AG20443 (cell line): Measurements from ENCODE around the gene RASSF7.

Experiments used
- DNase-seq: peaks from one replicate; pipeline ENCODE4 v3.0.0; 2012; ENCODE audit warnings: low spot score, mixed read lengths

Gene RASSF7

GRCh38 chr11:551596-551995 lies 9.2 kb upstream of the RASSF7 start:
- no peak for DNase-seq

DNA sequence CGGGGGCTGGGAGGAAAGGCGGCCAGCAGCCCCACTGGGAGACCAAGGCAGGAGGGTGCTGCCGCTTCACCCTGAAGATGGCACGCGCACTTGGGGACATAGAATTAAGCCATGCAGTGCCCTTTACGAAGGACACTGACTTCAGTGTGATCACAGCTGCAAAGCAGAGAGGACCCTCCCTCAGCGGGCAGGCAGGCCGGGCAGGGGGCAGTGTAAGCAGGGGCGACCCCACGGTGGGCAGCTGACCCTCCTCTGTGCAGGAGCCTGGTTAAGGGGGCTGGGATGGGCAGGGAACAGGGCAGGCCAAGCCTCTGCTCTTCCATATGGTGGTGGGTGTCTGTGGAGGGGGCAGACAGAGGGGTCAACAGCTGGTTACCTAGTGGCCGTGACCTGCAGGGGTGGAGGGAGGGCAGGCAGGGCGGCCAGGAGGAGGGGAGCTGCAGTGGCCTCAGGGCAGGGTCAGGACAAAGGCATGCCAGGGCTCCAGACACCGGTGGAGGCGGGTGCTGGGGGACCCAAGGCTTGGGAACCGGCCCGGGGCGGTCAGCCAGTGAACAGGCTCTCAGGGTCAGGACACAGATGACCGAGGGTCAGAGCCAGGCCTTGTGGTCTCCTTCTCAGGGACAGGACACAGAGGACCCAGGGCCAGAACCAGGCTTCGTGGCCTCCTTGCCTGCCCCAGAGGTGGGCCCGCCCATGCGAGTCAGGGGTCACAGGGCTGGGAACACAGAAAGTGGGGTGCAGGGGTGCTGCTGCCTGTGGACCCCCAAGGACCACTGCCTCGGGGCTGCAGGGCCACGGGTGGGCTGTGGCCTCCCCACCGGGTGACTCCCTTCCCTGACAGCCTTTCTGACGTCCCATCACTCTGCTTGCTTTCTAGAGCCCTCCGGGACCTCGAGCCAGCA lies 7.4 kb upstream of the RASSF7 start:
- no peak for DNase-seq

GRCh38 chr11:553988-554340 lies 6.8 kb upstream of the RASSF7 start:
- DNase-seq = no peak

- DNase-seq = peak; percentile 71
Measured at GRCh38 chr11:554428-555226, 6.1 kb upstream of the RASSF7 start.

DNA sequence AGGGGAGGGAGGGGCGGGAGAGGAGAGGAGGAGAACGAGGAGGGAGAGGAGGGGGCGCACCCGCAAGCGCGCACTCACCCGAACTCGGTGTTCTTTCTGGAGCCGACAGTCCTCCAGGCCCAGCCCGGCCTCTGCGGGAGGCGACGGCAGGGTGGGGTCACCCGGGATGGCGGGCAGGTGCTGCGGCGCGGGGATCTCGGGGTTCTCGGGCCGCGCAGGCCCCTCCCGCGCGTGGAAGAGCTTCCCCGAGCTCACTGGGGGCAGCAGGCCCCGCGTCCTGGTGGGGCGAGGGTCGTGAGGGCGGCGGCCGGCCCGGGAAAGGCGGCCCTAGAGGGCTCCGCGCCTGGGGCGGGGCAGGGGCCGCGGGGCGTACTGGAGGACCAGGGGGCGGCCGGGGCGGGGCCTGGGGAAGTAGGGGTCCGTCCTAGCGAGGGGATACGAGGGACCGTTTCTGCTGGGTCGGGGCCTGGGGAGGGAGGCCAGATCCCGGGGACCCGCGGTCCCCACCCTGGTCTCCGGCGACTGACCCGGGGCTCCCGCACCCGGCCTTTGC lies 5.5 kb upstream of the RASSF7 start:
- no peak for DNase-seq

- DNase-seq = no peak
Measured at GRCh38 chr11:555780-556661, 4.7 kb upstream of the RASSF7 start.

- DNase-seq = no peak
Measured at GRCh38 chr11:556662-557256, 4.0 kb upstream of the RASSF7 start.

GRCh38 chr11:557328-558132 lies 3.2 kb upstream of the RASSF7 start:
- no peak for DNase-seq

DNA sequence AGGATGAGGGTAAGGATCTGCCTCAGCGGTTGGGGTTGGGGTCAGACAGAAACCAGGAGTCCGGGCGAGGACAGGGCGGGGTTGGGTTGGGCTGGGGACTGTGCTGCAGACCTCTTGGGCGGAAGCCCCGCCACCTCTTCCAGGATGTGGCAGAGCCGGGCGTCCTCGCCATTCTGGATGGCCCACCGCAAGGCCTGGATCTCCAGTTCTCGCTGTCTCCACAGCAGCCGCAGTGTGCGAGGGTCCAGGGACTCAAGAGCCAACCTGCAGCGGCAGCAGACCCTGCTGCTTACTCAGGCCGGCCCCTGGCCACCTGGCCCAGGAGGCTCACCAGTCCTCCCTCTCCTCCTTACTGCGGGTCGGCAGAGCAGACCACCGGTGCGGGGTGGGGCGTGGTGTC lies 2.3 kb upstream of the RASSF7 start:
- no peak for DNase-seq

GRCh38 chr11:559020-559620 lies 1.6 kb upstream of the RASSF7 start:
- no peak for DNase-seq

- DNase-seq = no peak
Measured at GRCh38 chr11:559712-560304, 962 bp upstream of the RASSF7 start.

DNA sequence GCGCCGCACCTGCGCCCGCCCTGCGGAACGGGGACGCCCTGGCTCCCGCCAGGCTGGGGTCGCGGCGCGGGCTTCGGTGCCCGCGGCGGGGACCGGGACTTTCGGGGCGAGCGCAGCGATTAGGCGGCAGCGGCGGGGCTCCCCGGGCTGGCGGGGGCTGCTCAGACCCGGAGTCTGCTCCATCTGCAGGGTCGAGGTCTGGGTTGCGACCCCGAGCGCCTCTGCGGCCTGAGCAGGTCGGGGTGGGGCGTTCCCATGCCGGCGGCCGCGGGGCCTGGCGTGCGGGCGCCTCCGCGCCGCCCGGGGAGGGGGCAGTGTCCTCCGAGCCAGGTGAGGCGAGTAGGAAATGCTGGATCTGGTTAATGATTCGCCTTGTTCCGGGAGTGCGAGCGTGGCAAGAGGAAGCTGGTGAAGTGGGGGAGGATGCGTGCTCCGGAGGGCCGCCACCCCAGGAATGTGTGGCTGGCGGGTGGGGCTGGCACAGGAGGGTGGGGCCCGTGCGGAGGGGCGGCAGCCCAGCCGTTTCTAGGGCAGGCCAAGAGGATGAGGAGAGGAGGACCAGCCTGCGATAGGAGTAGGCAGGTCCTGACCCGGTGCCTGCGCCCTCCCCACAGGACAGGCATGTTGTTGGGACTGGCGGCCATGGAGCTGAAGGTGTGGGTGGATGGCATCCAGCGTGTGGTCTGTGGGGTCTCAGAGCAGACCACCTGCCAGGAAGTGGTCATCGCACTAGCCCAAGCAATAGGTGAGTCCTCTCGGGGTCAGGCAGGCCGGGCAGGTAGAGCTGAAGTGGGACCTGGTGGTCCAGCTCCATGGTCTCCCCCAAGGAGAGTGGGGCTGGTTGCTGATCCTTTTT lies 606 bp downstream of the RASSF7 start:
- DNase-seq = peak; percentile 53

- no peak for DNase-seq
Measured at GRCh38 chr11:562046-562645, 1.4 kb downstream of the RASSF7 start.

DNA sequence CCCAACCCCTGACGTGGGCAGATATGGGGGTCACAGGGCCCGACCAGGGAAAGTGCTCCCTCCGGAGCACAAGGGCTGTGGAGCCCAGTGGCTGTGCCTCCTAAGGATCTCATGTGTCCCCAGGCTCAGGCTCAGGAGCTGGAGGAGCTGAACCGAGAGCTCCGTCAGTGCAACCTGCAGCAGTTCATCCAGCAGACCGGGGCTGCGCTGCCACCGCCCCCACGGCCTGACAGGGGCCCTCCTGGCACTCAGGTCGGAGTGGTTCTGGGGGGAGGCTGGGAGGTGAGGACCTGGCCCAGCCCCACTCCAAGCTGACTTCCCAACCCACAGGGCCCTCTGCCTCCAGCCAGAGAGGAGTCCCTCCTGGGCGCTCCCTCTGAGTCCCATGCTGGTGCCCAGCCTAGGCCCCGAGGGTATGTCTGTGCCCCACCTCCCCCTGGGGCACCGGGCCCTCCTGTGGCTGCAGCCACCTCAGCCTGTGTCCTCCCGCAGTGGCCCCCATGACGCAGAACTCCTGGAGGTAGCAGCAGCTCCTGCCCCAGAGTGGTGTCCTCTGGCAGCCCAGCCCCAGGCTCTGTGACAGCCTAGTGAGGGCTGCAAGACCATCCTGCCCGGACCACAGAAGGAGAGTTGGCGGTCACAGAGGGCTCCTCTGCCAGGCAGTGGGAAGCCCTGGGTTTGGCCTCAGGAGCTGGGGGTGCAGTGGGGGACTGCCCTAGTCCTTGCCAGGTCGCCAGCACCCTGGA lies 2.5 kb downstream of the RASSF7 start:
- no peak for DNase-seq

DNA sequence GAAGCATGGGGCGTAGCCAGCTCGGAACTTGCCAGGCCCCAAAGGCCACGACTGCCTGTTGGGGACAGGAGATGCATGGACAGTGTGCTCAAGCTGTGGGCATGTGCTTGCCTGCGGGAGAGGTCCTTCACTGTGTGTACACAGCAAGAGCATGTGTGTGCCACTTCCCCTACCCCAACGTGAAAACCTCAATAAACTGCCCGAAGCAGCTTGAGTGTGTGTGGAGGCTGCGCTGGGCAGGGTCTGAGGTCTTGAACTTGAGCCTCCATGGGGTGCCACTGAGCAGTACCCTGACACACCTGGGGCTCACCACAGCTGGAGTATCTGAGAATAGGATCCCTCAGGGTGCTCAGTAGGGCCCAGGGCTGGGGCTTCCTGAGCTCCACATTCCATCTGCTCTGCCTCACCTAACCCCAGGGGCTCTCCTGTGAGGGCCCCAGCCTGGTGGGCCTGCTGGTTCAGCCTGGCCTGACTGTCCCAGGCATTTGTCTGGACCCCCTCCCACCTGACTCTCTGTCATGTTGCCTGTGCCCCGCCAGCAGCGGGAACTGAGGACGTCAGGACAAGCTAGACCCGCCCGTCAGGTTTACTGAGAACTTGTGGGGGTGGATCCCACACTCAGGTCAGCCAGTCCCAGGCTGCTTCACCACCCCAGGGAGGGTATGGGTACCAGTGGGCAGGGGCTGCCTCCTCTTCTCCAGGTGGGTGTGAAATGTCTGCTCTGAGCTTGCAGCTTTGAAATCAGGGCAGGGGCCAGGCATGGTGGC lies 3.2 kb downstream of the RASSF7 start:
- no peak for DNase-seq

GRCh38 chr11:565921-566509 lies 5.2 kb downstream of the RASSF7 start:
- no peak for DNase-seq
